GM21423 (cell line): Measurements from ENCODE around the gene SMTNL2.
"Not testable (repeated sequence)": the region's sequence is repeated elsewhere in the genome, so short reads cannot be mapped to it uniquely, and the experiment has no call there.

Experiments used
- ATAC-seq: cut with Tn5 transposase; IDR thresholded peaks from one replicate; pipeline ENCODE4 v1.9.1; 2021; ENCODE audit warnings: mild to moderate bottlenecking, moderate library complexity; ENCODE audit not compliant: unreplicated experiment

Gene SMTNL2

DNA sequence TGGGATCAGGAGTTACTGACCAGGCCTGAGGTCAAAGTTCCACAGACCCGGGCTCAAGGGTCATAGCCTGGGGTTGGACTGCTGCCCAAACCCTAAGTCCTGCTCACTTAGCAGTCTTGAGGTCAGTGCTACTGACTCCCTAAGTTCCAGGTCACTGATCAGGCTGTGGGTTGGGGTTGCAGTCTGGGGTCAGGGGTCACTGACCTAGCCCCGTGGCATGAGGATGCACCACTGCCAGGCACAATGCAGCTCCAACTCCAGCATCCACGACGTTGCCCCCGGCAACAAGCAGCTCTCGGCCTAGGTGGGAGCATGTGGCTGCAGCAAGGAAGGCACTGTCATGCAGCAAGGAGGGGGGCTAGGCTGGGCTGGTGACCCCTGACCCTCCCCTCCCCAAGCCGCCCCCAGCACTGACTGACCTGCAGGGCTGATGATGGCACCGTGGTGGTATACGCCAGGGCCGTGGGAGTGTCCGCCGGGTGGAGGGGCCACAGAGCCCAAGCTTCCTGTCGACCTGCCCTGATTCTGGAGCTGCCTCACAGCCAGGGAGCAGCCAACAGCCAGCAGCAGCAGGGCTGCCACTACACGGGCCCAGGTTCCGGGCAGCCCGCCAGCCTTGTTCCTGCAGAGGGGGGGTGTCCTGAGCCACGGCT is 25.1 kb upstream of the SMTNL2 start:
- ATAC-seq: no peak

- ATAC-seq: no peak
Measured at GRCh38 chr17:4559966-4560365, 24.4 kb upstream of the SMTNL2 start.

DNA sequence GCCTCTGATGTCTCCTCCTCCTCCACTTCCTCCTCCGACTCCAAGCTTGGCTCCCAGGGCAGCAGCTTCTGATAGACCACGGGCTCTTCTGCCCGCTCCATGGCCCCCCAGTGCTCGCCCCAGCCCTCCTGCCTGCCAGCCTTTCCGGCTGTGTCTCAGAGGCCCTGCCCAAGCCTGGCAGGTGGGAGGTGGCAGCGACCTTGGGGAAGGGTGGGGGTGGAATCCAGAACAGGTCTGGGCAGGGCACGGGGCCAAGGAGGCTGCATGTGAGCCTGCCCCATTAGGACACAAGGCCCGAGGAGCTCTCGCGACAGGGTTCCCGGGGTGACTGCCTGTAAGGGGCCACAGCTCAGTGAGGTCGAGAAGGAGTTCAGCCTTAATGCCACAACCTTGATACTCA is 23.9 kb upstream of the SMTNL2 start, which contains the start of gene GGT6:
Gene GGT6, minus strand, starts transcription at position 157 of the 400 bp plus-strand sequence. Its CDS starts 56 bp downstream, at position 101.
- ATAC-seq: no peak

DNA sequence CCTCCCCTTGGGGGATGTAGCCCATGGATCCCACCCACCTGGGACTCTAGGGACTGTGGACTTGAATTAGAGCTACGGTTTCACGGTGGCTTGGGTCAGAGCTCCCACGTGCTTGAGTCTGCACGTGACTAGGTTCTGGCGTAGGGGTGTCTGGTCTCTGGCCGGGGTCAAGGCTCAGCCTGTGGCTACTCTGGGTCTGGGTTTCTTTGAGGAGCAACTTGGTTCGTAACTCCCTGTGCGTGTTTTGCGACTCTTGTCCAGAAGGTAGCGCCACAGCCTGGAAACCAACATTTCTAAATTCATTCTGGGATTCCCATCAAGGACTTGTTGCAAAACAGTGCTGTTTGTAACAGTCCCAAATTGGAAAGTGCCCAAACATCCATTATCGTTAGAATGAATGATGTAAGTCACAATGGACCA is 23.5 kb upstream of the SMTNL2 start:
- ATAC-seq: no peak

- ATAC-seq: no peak
Measured at GRCh38 chr17:4562015-4562969, 22.0 kb upstream of the SMTNL2 start.

DNA sequence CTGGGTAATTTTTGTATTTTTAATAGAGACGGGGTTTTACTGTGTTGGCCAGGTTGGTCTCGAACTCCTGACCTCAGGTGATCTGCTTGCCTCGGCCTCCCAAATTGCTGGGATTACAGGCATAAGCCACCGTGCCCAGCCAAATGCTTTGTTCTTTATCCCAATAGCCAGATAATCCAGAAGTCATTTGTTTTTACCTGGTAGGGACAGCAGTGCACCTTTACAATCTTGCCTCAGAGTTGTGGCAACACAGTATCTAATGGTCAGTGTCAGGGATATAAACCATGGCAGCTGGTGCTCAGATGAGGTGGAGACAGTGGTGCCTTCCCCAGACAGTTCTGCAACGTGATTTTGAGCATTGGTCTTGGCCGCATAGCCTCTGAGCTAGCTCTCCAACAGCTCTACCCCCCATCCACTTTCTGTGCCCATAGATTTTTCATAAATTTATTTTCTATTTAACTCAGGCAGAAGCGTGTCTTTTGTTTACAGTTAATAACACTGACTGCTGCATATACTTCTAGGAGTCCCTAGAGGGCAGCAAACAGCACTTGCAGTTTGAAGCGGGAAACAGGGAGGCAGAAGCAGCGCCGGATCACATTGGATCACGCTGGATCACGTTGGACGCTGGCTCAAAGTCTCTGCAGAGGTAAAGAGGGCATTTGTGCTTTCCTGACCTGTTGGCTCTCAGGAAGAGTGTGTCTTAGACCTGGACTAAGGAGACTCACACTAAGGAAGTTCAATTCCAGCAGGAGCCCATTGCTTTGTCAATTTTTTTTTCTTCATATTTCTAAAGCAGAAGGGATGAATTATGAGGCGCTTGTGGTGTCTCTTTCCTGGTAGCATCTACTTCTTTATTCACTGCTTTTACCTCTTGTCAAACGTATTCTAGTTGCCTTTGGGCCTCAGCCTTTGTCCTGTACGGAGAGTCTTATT is 18.9 kb upstream of the SMTNL2 start:
- ATAC-seq: no peak

- no peak for ATAC-seq
Measured at GRCh38 chr17:4566785-4567184, 17.5 kb upstream of the SMTNL2 start.

- ATAC-seq: no peak
Measured at GRCh38 chr17:4569591-4569990, 14.7 kb upstream of the SMTNL2 start.

- ATAC-seq: no peak
Measured at GRCh38 chr17:4572131-4572530, 12.2 kb upstream of the SMTNL2 start.

DNA sequence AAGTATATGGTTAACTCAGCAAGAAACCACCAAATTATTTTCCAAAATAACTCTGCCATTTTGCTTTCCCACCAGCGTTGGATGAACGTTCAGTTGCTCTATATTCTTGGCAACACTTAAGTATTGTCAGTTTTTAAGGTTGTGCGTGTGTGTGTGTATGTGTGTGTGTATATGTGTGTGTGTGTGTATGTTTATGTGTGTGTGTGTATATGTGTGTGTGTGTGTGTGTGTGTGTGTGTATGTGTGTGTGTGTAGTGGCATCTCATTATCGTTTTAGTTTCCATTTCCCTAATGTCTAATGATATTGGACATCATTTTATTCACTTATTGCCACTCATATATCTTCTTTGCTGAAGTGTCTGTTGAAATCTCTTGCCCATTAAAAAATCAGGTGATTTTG is 11.2 kb upstream of the SMTNL2 start:
- ATAC-seq: no peak

DNA sequence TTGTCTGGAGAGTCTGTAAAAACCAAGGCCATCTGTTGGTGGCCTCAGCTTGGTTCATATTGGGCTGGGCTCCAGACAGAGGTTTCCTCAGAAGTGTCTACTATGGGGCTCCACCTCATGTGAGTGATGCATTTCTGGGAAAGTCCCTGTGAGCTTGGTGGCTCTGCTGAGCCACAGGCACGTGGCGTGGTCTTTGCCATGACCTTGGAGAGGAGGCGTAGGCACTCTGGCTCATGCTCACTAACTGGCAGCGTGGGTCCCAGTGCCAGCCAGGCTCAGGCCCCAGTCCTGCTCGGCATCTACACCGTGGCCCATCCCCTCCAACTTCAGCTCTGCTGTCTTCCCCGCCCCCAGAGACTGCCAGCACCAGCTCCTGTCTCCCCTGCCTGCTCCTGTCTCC is 10.7 kb upstream of the SMTNL2 start:
- no peak for ATAC-seq

DNA sequence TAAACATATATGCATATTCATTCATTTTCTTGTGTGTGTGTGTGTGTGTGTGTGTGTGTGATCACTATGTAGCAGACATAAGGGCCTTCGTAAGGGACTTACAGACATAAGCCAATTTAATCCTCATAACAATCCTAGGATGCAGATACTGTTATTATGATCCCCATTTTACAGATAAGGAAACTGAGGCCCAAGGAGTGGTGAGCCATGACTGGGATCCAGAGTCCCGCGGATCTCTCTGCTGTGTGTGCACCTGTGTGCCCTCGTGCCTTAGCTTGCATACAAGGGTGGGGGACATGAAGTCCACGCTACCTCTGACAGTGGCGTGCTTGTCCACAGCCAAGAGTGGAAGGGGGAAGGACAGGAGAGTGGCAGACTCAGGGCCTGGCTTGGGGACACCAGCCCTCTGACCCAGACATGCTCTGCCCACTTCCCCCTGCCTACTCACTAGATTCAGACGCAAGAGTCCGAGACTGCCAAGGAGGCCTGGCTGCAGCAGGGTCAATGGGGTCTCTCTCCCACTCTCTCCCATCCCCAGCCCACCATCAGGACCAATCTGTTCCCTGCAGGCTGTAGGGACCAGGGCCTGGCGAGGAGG is 9.8 kb upstream of the SMTNL2 start:
- no peak for ATAC-seq

DNA sequence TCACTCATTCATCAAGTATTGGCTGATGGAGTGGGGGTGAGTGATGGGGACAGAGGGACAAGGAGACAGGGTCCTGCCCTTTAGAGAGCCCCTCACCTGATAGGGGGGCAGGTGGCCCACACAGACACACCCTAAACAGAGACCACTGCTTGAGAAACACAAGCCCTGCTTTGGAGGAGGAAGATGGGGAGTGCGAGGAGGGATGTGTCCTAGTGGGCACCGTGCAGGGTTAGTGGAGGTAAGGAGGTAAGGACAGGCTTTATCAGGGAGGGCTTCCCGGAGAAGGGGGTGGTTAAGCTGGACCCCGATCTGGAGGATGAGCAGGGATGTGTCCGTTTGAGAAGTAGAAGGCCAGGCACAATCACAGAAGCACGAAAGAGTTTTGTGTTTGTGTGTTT is 8.2 kb upstream of the SMTNL2 start:
- no peak for ATAC-seq

- no peak for ATAC-seq
Measured at GRCh38 chr17:4576729-4577322, 7.5 kb upstream of the SMTNL2 start.

- ATAC-seq: no peak
Measured at GRCh38 chr17:4577386-4577993, 6.8 kb upstream of the SMTNL2 start.

GRCh38 chr17:4578349-4578748 is 6.0 kb upstream of the SMTNL2 start:
- ATAC-seq: not testable (repeated sequence)

DNA sequence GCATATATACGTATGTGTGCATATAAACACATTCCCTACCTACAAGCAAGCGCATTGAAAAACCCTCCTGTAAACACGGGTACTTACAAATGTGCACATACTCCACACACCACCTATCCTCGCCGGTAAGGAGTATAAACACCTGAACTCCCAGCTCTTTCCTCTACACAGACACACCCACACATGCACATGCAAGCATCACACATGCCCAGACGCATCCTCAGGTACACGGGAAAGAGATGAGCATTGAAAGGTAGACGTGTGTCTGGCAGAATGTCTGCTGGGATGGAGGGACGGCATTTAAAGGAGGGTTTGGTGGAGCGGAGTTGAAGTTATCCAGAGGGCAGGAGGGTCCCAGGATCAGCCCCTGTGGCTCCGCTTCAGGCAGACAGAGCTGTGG is 4.7 kb upstream of the SMTNL2 start:
- ATAC-seq: no peak

DNA sequence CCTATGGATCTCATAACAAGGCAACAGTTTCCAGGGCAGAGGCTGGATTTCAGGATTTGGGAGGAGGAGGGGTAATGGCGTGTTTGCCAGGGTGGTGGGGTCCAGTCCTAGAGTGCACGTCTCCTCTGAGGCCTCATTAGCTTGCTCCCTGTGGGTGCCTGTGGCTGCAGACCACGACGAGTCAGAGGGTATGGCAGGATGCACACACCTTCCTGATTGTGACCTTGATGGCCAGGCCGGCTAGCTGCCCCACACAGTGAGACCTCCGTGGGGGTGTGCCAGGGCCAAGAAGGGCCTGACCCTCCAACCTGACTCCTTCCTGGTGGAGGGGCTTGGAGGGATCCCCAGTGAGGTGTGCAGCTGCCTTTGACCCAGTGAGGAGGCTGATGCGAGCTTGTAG is 4.0 kb upstream of the SMTNL2 start:
- no peak for ATAC-seq

DNA sequence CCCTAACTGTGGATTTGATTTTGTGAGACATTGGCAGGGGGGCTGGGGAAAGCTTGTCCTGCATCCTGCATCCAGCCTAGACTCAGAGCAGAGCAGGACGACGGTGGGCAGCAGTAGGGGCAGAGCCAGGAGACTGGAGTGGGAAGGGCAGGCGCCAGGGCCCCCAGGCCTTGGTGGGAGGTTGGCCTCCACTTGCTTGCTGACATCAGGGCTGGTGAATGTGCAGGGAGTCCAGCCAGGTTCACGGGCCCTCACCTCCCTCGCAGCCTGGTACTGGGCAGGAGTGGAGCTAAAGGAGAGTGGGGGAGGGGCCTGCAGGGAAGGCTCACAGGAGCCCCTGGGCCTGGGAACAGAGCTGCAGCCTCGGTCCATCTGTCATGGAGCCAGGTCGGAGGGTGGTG is 2.2 kb upstream of the SMTNL2 start:
- no peak for ATAC-seq

DNA sequence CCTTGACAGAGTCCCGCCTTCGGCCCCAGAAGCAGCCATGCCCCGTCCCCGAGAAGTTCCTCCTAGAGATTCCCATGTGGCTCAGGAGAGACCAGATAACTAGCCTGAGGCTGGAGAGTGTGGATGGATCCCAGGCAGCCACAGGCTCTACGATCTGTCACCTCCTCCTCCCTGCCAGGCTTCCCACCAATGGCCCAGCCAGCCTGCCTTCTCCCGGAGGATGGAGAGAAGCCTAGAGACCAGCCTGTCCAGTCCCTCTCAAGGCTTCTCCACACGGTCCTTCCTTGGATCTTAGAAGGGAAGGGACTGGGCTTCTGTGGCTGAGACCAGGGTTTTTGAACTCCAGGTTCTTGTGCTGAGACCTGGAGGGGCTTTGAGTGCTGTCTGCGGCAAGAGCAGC is 1.6 kb upstream of the SMTNL2 start:
- no peak for ATAC-seq
